CD4-positive, alpha-beta T cell (primary cell): ENCODE data around the gene PTPRM. TPM values are rescaled to one million over a fixed set of nuclear protein-coding genes. Genes with fewer than 3 reads are reported as not detected.

Source experiments
- ATAC-seq: fragments of 200-7000 bp; cut with Tn5 transposase; one replicate; pipeline ENCODE4 v1.10.0; 2022; ENCODE audit warnings: mild to moderate bottlenecking; ENCODE audit not compliant: poor library complexity
- CTCF ChIA-PET: fragments of 350-600 bp; sonication (Branson Sonifier 250); formaldehyde crosslinking; loops from one replicate; lab custom pipeline; 2021; ENCODE audit warnings: antibody characterized with exemption, inconsistent platforms; lab: Charles Lee
- POLR2A ChIA-PET: fragments of 350-600 bp; sonication (Branson Sonifier 250); formaldehyde crosslinking; loops from one replicate; lab custom pipeline; 2021; ENCODE audit warnings: antibody characterized with exemption, inconsistent platforms; lab: Charles Lee
- DNase-seq, 14 experiments: peaks; one replicate each; pipeline ENCODE4 v3.0.0-alpha.2; 2013 to 2020; ENCODE audit warnings: mixed read lengths in 2 of 14
- H3K27ac ChIP-seq, 2 donors: one replicate each; pipeline versions ENCODE4 v1.5.1 to v1.7.0; 2013; ENCODE audit warnings: low read length in 2 of 2, low read depth in 1 of 2, mild to moderate bottlenecking in 1 of 2
- H3K27me3 ChIP-seq, 2 experiments: 1 replicate in 1 of 2; 2 replicates in 1 of 2; pipeline versions ENCODE4 v1.6.1 to v1.7.0; 2013; ENCODE audit warnings: low read length in 2 of 2, control low read depth in 1 of 2, mild to moderate bottlenecking in 1 of 2, moderate library complexity in 1 of 2; ENCODE audit not compliant: insufficient read depth in 2 of 2, control insufficient read depth in 1 of 2
- H3K36me3 ChIP-seq: one replicate; pipeline ENCODE4 v1.6.1; 2013; ENCODE audit warnings: low read length, control low read depth; ENCODE audit not compliant: insufficient read depth
- H3K4me1 ChIP-seq: one replicate; pipeline ENCODE4 v1.6.1; 2013; ENCODE audit warnings: low read length, control low read depth; ENCODE audit not compliant: insufficient read depth
- H3K4me3 ChIP-seq: one replicate; pipeline ENCODE4 v1.5.1; 2013; ENCODE audit warnings: mild to moderate bottlenecking, low read length, moderate library complexity
- H3K9me3 ChIP-seq, 2 experiments: 1 replicate in 1 of 2; 2 replicates in 1 of 2; pipeline versions ENCODE4 v1.6.1 to v1.7.0; 2013; ENCODE audit warnings: low read length in 2 of 2, mild to moderate bottlenecking in 2 of 2, control low read depth in 1 of 2, moderate library complexity in 1 of 2; ENCODE audit not compliant: control insufficient read depth in 1 of 2, insufficient read depth in 1 of 2
- H3K27ac Mint-ChIP-seq: one replicate; pipeline ENCODE4 v1.8.0; 2020; ENCODE audit warnings: mixed read lengths
- H3K27me3 Mint-ChIP-seq: one replicate; pipeline ENCODE4 v1.8.0; 2021; ENCODE audit warnings: mixed read lengths
- H3K36me3 Mint-ChIP-seq: one replicate; pipeline ENCODE4 v1.8.0; 2021; ENCODE audit warnings: low read depth, mixed read lengths
- H3K4me1 Mint-ChIP-seq: one replicate; pipeline ENCODE4 v1.8.0; 2021; ENCODE audit warnings: low read depth, mixed read lengths
- H3K4me3 Mint-ChIP-seq: one replicate; pipeline ENCODE4 v1.8.0; 2020; ENCODE audit warnings: mild to moderate bottlenecking, mixed read lengths
- H3K9me3 Mint-ChIP-seq: one replicate; pipeline ENCODE4 v1.8.0; 2020; ENCODE audit warnings: mixed read lengths
- CTCF ChIP-seq: fragments of 200-600 bp; IDR thresholded peaks from one replicate; pipeline ENCODE4 v1.8.0; 2022; ENCODE audit warnings: antibody characterized with exemption, mild to moderate bottlenecking
- intact Hi-C, 2 experiments: fragments of 100-400 bp; cut with DNase I in 1 of 2; cut with micrococcal nuclease in 1 of 2; formaldehyde crosslinking; loops; one replicate each; pipeline versions ENCODE4 v1.15.1 to v1.9.0; 2023 to 2025; cut with DNase I, micrococcal nuclease
- total RNA-seq, 174 experiments: library from RNA in 2 of 174; stranded (reverse) in 2 of 174; gene quantifications; one replicate each; pipeline ENCODE4 v1.2.3 and lab custom pipeline; 2021 to 2026

PTPRM gene
- total RNA-seq, 2 experiments from 2014 or later, result 21.7 to 21.9 TPM

GRCh38 chr18:7586379-7586778, 19.3 kb downstream of the PTPRM start:
- H3K36me3 Mint-ChIP-seq, result no peaks in the 10 kb centered on the region
- intact Hi-C loops, result no loop called here
- H3K4me3 Mint-ChIP-seq, result no peak overlapping the region
- no peak for TF ChIP-seq CTCF
- CTCF ChIA-PET, result no interaction called here
- Histone ChIP-seq H3K27me3 (no peaks in the 10 kb centered on the region), H3K36me3 (no peaks in the 10 kb centered on the region), H3K27ac (no peak overlapping the region), H3K4me1 (no peaks in the 10 kb centered on the region), H3K9me3 (peaks cover 0 to 3% of the 10 kb centered on the region in 2 experiments), H3K4me3 (no peak overlapping the region)
- H3K4me1 Mint-ChIP-seq, result no peaks in the 10 kb centered on the region
- POLR2A ChIA-PET, result no interaction called here
- no peak overlapping the region for H3K27ac Mint-ChIP-seq
- DNase-seq, result no peak
- no peaks in the 10 kb centered on the region for H3K9me3 Mint-ChIP-seq
- ATAC-seq, result no peak
- peaks cover 4% of the 10 kb centered on the region for H3K27me3 Mint-ChIP-seq

GRCh38 chr18:7590826-7591560, 23.9 kb downstream of the PTPRM start:
- Mint-ChIP-seq H3K9me3 (no peaks in the 10 kb centered on the region), H3K4me1 (no peaks in the 10 kb centered on the region), H3K27me3 (no peaks in the 10 kb centered on the region), H3K36me3 (no peaks in the 10 kb centered on the region), H3K4me3 (no peak overlapping the region), H3K27ac (no peak overlapping the region)
- Histone ChIP-seq H3K4me1 (no peaks in the 10 kb centered on the region), H3K36me3 (no peaks in the 10 kb centered on the region), H3K27me3 (no peaks in the 10 kb centered on the region), H3K4me3 (no peak overlapping the region), H3K9me3 (no peaks in the 10 kb centered on the region), H3K27ac (no peak overlapping the region)
- TF ChIP-seq CTCF, result no peak
- ATAC-seq (no peak), DNase-seq (no peak)
- ChIA-PET POLR2A (no interaction called here), CTCF (no interaction called here)
- intact Hi-C loops, result no loop called here

GRCh38 chr18:7592305-7593071, 25.4 kb downstream of the PTPRM start:
- Histone ChIP-seq H3K9me3 (no peaks in the 10 kb centered on the region), H3K4me1 (no peaks in the 10 kb centered on the region), H3K36me3 (no peaks in the 10 kb centered on the region), H3K27me3 (no peaks in the 10 kb centered on the region), H3K4me3 (no peak overlapping the region), H3K27ac (no peak overlapping the region)
- Mint-ChIP-seq H3K36me3 (no peaks in the 10 kb centered on the region), H3K9me3 (no peaks in the 10 kb centered on the region), H3K4me3 (no peak overlapping the region), H3K4me1 (no peaks in the 10 kb centered on the region), H3K27me3 (no peaks in the 10 kb centered on the region), H3K27ac (no peak overlapping the region)
- intact Hi-C loops, result no loop called here
- ChIA-PET CTCF (no interaction called here), POLR2A (no interaction called here)
- no peak for ATAC-seq
- TF ChIP-seq CTCF, result no peak
- no peak for DNase-seq
